Erythroblast (primary cell): ENCODE results near the gene MCM9.

Experiments used
- GATA1 ChIP-seq: IDR thresholded peaks from 2 replicates; pipeline ENCODE4 v1.6.1; 2011; ENCODE audit warnings: low read depth, mild to moderate bottlenecking, control low read depth, low read length, moderate library complexity
- POLR2A ChIP-seq: IDR thresholded peaks from 2 replicates; pipeline ENCODE4 v1.6.1; 2011; ENCODE audit warnings: mild to moderate bottlenecking, low read length

DNA sequence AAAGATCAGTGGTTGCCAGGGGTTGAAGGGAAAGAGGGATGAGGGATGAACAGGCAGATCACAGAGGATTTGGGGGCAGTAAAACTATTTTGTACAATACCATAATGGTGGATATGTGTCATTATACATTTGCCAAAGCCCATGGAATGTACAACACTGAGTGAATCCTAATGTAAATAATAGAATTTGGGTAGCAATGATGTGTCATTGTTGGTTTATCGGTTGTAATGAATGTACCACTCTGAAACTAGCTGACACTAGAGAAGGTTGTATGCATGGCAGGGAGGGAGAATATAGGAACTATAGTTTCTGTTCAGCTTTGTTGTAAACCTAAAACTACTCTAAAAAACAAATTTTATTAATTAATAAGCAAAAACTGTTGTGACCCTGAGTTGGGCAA is 58.8 kb downstream of the MCM9 start:
- TF ChIP-seq POLR2A (no peak), GATA1 (no peak)
